ENCODE data around the gene CD99. TPM values are rescaled to one million over a fixed set of nuclear protein-coding genes. Genes with fewer than 3 reads are reported as not detected.

The CD99 gene
- total and polyA plus RNA-seq, 2 experiments from 2014 or later: 28.5 to 43.1 TPM

DNA sequence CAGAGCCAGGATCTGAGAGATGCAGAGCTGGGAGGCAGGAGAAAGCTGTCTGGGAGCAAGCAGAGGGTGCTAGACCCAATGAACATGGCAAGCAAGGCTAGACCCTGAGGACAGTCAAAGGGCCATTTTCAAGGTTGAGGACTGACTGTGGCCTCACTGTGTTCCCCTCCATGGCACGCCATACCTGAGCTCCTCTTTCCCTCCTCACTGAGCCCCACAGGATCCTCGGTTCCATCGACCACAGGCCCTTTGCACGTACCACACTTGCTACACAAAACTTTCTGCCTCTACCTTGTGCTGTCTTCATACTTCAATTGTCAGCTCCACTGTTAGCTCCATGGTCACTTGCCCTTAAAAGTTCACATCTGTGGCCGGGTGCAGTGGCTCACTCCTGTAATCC lies 45.5 kb upstream of the CD99 start (continued):
- TF ChIP-seq, protein P1, sequence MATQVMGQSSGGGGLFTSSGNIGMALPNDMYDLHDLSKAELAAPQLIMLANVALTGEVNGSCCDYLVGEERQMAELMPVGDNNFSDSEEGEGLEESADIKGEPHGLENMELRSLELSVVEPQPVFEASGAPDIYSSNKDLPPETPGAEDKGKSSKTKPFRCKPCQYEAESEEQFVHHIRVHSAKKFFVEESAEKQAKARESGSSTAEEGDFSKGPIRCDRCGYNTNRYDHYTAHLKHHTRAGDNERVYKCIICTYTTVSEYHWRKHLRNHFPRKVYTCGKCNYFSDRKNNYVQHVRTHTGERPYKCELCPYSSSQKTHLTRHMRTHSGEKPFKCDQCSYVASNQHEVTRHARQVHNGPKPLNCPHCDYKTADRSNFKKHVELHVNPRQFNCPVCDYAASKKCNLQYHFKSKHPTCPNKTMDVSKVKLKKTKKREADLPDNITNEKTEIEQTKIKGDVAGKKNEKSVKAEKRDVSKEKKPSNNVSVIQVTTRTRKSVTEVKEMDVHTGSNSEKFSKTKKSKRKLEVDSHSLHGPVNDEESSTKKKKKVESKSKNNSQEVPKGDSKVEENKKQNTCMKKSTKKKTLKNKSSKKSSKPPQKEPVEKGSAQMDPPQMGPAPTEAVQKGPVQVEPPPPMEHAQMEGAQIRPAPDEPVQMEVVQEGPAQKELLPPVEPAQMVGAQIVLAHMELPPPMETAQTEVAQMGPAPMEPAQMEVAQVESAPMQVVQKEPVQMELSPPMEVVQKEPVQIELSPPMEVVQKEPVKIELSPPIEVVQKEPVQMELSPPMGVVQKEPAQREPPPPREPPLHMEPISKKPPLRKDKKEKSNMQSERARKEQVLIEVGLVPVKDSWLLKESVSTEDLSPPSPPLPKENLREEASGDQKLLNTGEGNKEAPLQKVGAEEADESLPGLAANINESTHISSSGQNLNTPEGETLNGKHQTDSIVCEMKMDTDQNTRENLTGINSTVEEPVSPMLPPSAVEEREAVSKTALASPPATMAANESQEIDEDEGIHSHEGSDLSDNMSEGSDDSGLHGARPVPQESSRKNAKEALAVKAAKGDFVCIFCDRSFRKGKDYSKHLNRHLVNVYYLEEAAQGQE (IDR thresholded peaks at IDR 0.05; ENCODE audit: unreplicated experiment): no peak
- TF ChIP-seq POLR2AphosphoS5 (IDR thresholded peaks at IDR 0.05; ENCODE audit: low read depth): no peak
- no peak for TF ChIP-seq CREB1 (CRISPR knock-in tag; IDR thresholded peaks at IDR 0.05; ENCODE audit: low read depth)
- TF ChIP-seq EZH2 (IDR thresholded peaks at IDR 0.05; ENCODE audit: low read depth, unreplicated experiment): no peak
- TF ChIP-seq ZNF331 (CRISPR knock-in tag; IDR thresholded peaks at IDR 0.05; ENCODE audit: low read depth): no peak
- no peak for TF ChIP-seq EZH2phosphoT487 (IDR thresholded peaks at IDR 0.05; ENCODE audit: unreplicated experiment)
- no peak for TF ChIP-seq ZNF114 (CRISPR knock-in tag; IDR thresholded peaks at IDR 0.05)
- TF ChIP-seq STAT1 (IDR thresholded peaks at IDR 0.05; ENCODE audit: unreplicated experiment): no peak
- TF ChIP-seq, protein P2, sequence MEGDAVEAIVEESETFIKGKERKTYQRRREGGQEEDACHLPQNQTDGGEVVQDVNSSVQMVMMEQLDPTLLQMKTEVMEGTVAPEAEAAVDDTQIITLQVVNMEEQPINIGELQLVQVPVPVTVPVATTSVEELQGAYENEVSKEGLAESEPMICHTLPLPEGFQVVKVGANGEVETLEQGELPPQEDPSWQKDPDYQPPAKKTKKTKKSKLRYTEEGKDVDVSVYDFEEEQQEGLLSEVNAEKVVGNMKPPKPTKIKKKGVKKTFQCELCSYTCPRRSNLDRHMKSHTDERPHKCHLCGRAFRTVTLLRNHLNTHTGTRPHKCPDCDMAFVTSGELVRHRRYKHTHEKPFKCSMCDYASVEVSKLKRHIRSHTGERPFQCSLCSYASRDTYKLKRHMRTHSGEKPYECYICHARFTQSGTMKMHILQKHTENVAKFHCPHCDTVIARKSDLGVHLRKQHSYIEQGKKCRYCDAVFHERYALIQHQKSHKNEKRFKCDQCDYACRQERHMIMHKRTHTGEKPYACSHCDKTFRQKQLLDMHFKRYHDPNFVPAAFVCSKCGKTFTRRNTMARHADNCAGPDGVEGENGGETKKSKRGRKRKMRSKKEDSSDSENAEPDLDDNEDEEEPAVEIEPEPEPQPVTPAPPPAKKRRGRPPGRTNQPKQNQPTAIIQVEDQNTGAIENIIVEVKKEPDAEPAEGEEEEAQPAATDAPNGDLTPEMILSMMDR (conservative IDR thresholded peaks at IDR 0.05; ENCODE audit: low read depth in 2 of 2): no peak
- TF ChIP-seq NANOG (IDR thresholded peaks at IDR 0.05; ENCODE audit: borderline replicate concordance): no peak

DNA sequence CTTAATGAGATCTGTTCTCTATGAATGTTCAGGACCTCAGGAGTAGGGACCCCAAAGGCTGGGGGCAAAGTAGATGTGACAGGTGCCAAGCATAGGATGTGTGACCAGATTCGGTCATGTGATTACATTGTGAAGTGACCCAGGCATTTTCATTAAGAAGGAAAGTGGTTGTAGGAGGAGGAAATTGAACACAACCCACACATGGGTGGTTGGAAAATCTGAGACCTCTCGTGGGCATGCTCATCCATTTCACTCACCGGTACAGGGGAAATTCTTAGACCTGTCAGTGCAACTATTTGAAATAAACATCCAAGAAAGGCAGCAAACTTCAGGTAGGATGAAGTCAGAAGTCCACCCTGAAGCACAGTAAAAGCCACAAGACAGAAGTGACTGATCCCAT lies 43.5 kb upstream of the CD99 start:
- no peak overlapping the region for H3K27ac ChIP-seq (ENCODE audit: low read depth)
- H3K4me3 ChIP-seq: no peak overlapping the region
- Mint-ChIP-seq H3K27me3 (ENCODE audit: insufficient read depth, low read depth, poor library complexity) (peaks cover 9% of the 10 kb centered on the region), H3K4me3 (no peak overlapping the region), H3K9me3 (no peaks in the 10 kb centered on the region; the same call in 2 of the 3 replicates), H3K36me3 (ENCODE audit: low read depth) (peaks cover 29% of the 10 kb centered on the region), H3K27ac (no peak overlapping the region), H3K4me1 (no peaks in the 10 kb centered on the region; the same call in 2 of the 3 replicates)
- no peaks in the 10 kb centered on the region for H3K27me3 ChIP-seq (ENCODE audit: insufficient read depth)
- H3K4me1 ChIP-seq (ENCODE audit: insufficient read depth): no peaks in the 10 kb centered on the region
- no peak overlapping the region for H2AFZ ChIP-seq
- 0 out of 2 replicates have a peak, but pooled peaks cover 2% of the 10 kb centered on the region for H3F3A ChIP-seq (replicated peaks; ENCODE audit: low read depth)
- peaks cover 4% of the 10 kb centered on the region; the same call in 1 of the 2 replicates for H4K20me1 ChIP-seq (replicated peaks; ENCODE audit: insufficient read depth)
- DNase-seq (ENCODE audit: low spot score) (no peak), ATAC-seq (no peak)
- TF ChIP-seq JUNB (IDR thresholded peaks at IDR 0.05; ENCODE audit: unreplicated experiment) (no peak), ZNF331 (CRISPR knock-in tag; IDR thresholded peaks at IDR 0.05; ENCODE audit: low read depth) (no peak), EZH2phosphoT487 (IDR thresholded peaks at IDR 0.05; ENCODE audit: unreplicated experiment) (no peak), STAT1 (IDR thresholded peaks at IDR 0.05; ENCODE audit: unreplicated experiment) (no peak), NANOG (IDR thresholded peaks at IDR 0.05; ENCODE audit: borderline replicate concordance) (no peak)
- no peaks in the 10 kb centered on the region; the same call in 1 of the 2 replicates for H3K9me2 ChIP-seq (ENCODE audit: insufficient read depth)
- H3K4me2 ChIP-seq: no peak overlapping the region
- H3K79me2 ChIP-seq (replicated peaks; ENCODE audit: insufficient read depth): no peaks in the 10 kb centered on the region
- no peaks in the 10 kb centered on the region; the same call in 1 of the 2 replicates for H3K36me3 ChIP-seq (ENCODE audit: insufficient read depth)
